OCI-M2 (cell line): ENCODE data around the gene ELFN1.
A peak's percentile ranks its signal among the peaks of the same experiment; 100 is the strongest.

ENCODE experiments used
- DNase-seq: peaks from one replicate; lab custom pipeline; 2025; ENCODE audit not compliant: unreplicated experiment; lab: John Stamatoyannopoulos, UW

Gene ELFN1

DNA sequence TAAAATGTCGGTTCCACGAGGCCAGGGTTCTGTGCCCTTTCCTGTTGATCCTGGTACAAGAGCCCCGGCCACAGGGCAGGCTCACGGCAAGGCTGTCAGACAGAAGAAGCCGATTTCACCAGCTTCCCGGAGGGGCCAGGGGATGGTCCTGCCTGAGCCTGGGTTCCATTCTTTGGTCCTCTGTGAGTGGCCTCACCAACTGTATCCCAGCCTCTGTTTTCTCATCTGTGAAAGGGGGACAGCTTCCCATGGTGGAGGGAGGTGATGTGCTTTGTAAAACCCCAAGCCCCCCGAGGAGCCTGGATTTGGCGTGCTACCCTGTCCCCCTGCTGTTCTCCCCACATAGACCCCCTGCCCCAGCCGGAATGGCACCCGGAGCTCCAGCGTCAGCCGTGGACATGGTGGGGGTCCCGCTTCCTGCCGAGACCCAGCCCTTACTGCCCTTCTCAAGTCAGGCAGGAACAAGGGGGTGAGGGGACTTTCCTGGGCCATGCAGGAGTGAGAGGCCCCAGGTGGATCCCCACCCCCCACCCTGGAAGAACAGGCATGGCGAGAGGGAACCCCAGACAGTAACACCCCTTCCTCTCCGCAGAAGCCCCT is 28.3 kb upstream of the ELFN1 start:
- no peak for DNase-seq

DNA sequence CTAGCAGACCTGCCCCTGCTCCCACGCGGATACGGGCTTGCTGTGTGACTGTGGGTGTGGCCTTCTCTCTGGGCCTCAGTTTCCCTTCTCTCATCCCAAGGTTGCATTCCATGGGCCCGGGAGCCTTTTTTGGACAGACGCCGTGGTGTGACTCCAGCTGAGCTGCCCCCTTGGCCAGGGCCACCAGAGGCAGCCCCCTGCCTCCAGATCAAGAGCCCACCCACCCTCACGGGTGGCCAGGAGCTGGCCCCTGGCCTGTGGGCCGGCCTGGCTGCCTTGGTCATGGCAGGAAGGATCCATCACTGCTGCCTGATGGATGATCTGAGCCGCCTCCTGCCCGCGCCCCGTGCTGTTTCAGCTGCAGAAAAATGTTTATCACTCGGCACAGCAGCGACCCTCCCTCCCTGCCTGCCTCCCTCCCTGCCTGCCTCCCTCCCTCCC is 27.8 kb upstream of the ELFN1 start:
- no peak for DNase-seq

DNA sequence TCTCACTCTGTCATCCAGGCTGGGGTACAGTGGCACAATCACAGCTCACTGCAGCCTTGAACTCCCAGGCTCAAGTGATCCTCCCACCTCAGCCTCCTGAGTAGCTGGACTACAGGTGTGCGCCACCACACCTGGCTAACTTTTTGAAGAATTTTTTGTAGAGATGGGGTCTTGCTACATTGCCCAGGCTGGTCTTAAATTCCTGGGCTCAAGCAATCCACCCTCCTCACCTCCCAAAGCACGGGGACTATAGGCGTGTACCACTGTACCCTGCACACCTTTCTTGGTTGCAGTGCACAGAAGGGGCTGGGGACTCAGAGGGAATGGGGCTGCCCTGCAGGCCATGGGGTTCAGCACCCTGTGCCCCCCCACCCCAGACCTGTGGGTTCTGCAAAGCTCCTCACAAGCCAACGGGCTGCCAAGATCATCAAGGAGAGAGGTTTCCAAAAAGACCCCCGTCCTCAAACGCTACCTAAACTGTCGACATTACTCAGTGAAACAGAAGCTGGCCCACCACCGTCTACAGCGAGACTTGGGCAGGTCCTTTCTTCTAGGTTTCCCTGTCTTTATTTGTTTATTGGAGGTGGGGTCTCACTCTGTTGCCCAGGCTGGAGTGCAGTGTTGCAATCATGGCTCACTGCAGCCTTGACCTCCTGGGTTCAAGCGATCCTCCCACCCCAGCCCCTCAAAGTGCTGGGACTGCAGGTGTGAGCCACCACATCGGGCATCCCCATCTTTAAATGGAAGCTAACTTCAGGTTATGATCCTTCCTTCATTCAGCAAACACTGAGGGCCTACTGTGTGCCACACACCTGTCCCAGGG is 26.6 kb upstream of the ELFN1 start:
- no peak for DNase-seq

DNA sequence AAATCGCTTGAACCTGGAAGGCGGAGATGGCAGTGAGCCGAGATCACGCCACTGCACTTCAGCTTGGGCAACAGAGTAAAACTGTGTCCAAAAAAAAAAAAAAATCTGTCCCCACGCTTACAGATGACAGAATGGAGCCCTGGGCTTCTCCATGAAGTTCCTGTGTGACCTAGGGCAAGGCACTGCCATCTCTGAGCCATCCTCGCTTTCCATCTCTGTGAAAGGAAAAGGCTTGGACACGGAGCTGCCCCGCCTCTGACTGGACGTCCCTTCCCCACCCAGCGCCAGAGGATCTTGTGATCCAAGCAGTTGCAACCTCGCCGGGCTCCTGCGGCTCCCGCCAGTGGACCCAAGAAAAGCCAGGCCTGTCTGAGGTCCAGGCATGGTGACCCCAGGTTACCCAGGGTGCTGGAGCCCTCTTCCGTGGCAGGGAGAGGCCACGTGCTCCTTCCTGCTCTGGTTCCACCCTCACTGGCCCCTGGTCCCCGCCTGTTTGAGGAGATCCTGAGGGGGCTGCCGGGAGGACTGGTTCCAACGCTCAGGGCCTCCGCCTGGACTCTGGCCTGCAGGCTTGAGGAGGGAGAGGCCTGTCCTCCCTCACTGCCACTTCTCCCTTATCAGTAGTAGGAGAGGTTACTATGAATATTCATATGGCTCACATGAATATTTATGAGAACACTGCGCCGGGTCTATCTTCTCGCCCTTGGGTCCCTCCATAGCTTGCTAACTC is 25.6 kb upstream of the ELFN1 start:
- DNase-seq, result no peak

DNA sequence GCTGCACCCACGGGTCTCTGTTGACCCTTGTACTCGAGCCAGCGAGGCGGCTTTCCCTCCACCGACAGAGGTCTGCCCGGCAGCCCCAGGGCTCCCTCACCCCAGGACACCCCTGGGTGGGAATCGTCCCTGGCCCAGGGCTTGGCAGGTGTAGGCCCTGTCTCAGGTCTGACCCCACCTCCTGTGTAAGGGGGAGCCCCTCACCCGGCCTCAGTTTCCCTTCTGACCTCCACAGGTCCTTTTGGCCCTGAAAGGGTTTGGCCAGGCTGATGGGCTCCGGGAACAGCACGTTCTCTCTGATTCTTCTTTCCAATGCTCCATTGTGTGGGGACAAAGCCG is 25.0 kb upstream of the ELFN1 start:
- no peak for DNase-seq

DNA sequence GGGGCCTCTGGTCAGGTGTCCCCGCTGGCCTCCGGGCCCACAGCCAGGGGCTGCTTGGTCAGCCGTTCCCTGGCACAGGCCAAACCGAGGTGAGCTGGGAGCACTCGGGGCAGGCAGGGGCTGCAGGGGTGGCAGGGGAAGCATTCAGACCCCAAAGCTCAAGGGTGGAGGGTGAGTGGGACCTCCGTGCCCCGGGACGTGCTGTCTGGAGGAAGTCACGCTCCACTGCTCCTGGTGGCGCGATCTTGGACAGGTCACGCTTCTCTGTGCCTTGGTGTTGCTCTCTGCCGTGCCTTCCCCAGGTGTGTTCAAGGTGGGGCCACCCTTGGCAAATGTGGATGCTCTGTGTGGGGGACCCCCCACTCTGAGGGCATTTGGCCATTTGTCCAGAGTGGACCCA is 24.6 kb upstream of the ELFN1 start:
- no peak for DNase-seq

DNA sequence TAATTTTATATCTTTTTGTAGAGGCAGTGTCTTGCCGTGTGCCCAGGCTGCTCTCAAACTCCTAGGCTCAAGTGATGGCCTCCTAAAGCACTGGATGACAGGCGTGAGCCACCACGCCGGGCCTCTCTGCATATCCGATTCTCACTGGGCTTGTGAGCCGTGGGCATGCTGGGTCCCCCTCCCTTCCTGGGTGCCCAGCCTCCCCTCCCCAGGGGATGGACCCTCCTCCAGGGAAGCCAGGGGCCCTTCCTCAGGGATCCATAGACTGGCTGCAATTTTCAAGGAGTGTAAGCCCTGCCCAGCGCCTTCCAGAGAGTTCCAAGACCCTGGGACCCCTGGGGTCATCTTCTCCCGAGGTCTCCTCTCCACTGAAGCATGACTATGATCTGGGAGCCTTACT is 23.7 kb upstream of the ELFN1 start:
- no peak for DNase-seq

DNA sequence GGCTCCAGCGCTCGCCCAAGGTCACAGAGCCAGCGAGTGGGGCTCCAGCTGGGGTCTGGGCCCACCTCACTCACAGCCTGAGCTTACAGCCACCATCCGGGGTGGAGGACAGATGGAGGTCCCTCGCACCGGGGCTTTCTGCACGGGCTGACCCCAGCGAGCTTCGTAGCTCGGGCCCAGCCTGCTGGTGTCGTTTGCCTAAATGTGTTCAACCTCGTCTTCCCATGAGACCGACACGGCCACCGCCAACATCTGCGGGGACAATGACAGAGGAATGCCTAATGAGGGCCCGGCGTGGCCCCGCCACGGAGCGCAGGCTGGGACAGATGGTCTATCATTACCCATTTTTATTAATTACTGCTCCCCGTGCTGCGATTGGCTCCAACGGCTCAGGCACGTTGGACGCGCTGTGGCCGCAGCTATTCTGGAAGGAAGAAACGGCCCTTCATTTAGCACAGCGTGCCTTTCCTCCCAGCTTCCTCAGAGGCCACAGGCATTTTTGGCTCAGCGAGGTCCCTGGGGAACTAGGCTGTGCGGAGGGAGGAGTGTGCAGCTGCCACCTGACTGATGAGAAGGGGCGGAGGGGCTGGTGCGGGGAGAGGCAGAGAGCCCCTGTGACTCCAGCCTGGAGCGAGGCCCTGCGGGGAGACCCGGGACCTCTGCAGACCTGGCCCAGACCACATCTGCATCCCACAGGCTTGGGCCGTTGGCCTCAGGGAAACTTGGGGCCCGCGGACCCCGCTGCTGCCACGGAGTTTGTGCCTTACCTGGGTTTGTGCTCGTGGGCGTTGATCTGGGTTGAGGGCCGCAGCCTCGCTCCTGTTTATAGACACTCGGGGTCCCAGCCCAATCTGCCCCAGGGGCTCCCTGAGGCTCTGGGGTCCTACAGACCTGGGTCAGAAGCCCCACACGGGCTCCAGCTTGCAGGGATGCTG is 22.9 kb upstream of the ELFN1 start:
- DNase-seq, result no peak

DNA sequence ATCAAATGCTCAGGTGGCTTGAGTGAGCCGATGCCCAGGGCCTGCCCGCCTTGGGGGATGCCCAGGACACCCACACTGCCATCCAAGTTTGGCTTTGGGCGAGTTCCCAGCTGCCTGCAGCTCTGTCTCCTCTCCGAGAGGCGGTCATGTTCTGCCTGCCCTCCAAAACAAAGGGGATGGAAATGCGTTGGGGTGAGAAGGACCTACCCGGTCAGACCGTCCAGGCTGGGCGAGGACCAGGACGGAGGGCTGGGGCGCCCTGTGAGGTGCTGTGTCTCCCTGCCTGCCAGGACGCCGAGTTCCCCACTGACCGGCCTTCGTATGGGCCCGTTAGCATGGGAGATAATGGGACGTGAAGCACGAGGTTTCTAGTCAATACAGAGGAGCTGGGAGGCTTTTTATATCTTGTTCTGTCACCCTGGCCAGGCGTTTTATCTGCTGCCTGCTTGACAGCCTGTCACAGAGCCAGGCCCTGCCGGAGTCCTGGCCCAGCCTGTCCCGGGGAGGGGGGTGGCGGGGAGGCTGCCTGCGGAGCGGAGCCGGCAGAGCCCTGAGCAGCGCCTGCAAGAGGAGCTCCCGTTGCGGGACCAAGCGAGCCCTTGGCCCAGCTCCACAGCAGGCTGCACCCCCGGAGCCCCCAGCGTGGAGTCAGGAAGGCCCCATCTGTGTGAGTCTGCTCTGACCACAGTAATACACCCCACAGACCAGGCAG is 22.0 kb upstream of the ELFN1 start:
- DNase-seq, result peak; percentile 28

DNA sequence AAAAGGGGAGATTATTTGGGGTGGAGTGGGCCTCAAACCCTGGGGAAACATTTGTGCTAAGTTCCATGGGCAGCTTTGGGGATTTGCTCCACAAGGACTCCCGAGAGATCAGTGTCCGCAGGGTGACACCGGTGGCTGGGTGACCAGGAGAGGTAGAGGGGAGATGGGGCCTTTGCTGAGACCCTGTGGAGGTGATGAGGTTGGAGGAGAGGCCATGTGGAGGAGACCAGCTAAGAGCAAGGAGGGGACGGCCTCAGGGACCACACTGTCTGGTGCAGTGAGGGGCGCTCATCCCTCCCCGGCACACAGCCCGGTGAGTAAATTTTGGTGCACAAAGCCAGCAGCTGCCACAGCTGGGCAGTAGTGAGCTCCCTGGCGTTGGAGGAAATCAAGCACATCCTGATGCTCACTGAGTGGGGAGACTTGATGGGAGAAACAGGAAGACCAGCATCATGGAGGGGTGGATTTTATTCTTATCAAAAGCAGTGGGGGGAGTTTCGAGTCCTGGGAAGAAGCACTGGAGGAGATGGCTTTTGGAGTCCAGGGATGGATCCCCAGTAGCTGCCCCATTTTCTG is 20.2 kb upstream of the ELFN1 start:
- DNase-seq, result no peak

DNA sequence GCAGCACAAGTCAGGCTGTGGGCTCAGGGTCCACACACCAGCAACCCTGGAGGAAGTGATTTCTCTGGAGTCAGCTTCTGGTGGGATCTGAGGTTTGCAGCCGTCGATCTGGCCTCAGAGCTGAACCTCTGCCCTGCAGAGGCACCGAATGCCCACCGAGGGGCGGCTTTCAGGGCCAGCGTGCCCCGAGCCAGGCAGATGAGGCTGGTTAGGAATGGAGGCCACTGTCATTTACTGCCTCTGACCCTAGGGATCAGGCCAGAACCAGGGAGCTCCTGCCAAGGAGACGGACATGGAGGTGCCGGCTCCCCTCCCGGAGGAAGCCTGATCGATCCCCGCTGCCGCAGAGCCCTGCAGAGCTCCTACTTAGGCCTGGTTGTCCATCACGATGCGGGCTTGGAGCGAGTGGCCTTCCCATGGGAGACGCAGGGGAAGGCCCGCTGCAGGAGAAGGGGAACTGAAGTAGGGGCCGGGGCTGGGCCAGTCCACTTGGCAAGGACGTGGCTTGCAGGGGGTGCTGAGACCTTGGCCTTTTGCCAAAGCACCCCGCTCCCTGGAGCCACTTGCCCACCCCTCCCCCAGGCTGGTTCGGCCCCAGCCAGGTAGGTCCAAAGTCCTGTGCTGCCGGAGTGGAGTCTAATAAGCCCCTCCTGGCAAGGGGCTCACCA is 19.6 kb upstream of the ELFN1 start:
- DNase-seq, result no peak

DNA sequence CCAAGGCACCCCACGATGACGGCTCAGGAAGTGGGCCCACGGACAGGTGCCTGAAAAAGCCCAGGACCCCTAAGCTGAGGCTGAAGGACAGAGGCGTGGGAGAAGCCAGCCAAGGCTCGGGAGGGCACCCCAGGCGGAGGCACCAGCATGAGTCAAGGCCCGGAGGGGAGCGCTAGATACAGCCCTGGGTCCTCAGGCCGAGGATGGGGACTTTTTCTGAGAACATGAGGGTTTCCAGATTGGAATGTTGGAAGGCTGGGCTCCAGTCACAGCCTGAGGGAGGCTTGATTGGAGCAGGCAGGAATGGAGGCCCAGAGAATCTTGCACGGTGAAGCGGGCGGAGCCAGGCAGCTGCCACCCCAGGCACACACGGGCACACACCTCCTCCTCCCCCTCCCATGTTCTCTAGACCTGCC is 19.0 kb upstream of the ELFN1 start:
- no peak for DNase-seq

DNA sequence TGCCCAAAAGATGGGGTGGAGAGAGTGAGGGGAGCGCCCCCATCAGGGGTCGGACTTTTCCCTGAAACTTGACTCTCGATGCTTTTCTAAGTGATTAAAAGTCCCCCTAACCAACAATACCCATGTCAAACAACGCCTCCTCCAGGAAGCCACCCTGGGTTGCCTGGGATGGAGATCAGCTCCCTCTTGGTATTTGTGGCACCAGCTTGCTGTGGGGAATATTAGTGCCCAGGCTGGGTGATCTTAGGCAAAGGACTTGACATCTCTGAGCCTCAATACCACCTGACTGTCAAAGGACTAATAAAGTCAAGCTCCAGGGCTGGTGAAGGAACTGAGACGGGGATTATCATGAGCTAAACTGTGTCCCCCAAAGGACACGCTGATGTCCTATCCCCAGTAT is 18.2 kb upstream of the ELFN1 start:
- DNase-seq, result no peak

DNA sequence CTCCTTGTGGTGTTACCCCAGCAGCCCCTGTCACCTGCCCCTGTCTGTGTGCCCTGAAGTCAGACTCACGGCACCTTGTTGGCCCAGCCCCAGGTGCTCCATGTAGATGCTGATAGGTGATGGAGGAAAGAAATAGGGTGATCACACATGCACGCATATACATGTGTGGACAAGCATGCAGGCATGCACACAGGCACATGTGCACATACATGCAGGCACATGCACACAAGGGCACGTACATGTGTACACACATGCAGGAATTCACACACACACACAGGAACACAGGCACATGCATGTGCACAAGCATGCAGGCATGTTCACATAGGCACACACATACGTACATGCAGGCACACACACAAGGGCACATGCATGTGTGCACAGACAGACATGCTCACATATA is 16.6 kb upstream of the ELFN1 start:
- no peak for DNase-seq

DNA sequence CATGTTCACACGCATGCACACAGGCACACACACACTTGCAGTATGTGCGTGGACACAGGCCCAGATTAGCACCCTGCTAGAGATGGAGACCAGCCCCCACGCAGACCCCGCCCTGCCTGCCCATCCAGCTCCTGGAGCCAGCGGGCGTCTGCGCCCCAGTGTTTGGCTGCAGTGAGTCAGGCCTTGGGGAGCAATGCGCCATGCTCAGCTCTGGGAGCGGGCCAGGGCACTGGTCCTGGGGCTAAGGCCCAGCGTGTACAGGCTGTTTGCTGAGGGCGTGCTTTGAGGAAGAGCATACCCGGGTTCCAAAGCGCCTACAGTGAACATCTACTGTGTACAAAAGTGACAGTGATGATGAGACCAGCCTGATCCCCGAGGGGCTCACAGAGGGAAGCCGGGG is 16.0 kb upstream of the ELFN1 start:
- DNase-seq, result no peak

DNA sequence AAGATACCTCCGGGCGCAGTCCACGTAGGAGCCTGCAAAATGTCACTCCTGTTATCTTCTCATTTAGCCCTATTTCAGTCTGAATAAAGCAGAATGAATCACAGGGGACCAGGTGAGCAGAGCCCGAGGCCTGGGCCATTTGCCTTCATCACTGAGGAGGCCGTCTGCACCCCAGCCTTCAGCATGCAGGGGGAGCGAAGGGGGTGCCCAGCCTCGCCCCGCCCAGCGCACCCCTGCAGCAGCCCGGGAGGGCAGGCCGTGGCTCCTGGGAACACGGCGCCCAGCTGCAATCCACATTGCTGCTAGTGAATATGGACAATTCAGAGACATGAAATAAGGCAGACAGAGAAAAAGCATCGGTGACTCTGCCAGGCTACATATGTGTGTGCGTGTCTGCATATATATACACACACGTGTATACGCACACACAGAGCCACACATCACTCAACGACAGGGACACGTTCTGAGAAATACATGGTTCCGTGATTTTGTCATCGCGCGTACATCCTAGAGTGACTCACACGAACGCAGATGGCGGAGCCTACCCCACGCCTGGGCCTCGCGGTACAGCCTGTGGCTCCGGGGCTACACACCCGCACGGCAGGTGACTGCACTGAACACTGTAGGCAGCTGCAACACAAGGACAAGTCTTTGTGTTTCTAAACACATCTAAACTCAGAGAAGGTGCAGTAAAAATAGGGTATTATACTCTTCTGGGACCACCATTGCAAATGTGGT is 15.2 kb upstream of the ELFN1 start:
- DNase-seq, result no peak

DNA sequence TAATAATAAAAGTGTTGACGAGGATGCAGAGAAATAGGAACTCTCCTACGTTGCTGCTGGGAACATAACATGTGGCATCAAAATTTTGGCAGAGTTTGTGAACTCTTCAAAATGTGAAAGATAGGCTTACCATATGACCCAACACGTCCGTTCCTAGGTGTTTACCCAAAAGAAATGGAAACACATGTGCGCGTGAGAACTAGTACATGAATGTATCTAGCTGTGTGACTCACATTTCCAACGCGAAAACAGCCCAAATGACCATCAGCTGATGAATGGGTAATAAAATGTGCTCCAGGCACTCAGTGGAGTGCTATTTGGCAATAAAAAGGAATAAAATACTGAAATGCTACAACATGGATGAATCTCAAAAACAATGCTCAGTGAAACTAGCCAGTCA is 10.4 kb upstream of the ELFN1 start:
- DNase-seq, result no peak

DNA sequence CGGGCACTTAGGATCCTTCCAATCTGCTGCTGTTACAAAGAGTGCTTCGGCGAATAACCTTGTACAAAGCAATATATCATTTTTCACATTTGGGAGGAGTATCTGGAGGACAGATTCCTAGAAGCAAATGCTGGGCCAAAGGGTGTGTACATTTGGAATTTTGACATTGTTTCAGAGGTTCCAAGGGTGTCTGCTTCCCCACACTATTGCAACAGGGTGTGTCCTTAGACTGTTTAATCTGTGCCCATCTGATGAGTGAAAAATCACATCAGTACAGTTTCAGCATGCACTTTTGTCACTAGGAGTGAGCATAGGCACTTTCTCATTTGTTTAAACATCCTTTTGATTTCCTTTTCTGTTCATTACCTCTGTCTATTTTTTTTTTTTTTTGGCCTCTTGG is 8.6 kb upstream of the ELFN1 start:
- no peak for DNase-seq

DNA sequence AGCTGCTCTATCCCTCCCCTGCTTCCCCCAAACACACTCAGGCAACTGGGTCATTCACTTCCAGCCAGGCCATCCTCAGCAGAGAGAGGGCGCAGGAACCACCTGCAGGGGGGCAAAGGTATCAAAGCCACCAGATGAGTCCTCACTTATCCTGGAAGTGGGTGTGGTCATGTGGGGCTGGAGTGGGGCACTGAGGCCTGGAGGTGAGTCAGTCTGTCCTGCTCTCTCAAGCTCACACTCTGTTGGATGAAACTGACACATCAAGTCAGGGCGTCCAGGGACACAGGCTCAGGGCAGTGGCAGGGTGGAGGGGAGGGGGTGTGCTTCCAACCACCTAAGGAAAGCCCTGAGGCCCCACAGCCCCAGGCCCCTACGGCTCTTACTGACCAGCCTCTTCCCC is 8.0 kb upstream of the ELFN1 start:
- DNase-seq, result no peak
